Measurements from ENCODE around the gene USP40.

GRCh38 chr2:233572468-233572867 lies 5.9 kb upstream of the USP40 start:
- TF ChIP-seq GATA2 (IDR thresholded peaks at IDR 0.05; ENCODE audit: low read depth, low read length) = no peak
- no peak for TF ChIP-seq GATA3 (IDR thresholded peaks at IDR 0.05; ENCODE audit: low read depth, low read length)

All from SH-SY5Y (cell line).